Liver (tissue), 3 donors: Measurements from ENCODE around the gene SARM1.

Experiments
- CTCF ChIP-seq: fragments of 150-350 bp; IDR thresholded peaks from 2 replicates; pipeline ENCODE4 v1.5.1; 2017; ENCODE audit warnings: improper control_type of control experiment, low read depth, low read length; ENCODE audit not compliant: missing input control
- HNF4A ChIP-seq, 2 donors: conservative IDR thresholded peaks; 2 replicates each; pipeline ENCODE4 v1.6.1; 2016; ENCODE audit warnings: antibody characterized with exemption in 2 of 2, mild to moderate bottlenecking in 2 of 2
- REST ChIP-seq: IDR thresholded peaks from 2 replicates; pipeline ENCODE4 v1.6.1; 2016; ENCODE audit warnings: antibody characterized with exemption, mild to moderate bottlenecking
- donor health status: healthy.
- donor health status: healthy.

GRCh38 chr17:28402224-28402630, 30.7 kb downstream of the SARM1 start:
- TF ChIP-seq CTCF (no peak), REST (no peak), HNF4A (conservative IDR thresholded peaks at IDR 0.05) (no peak)
